HepG2 (cell line): ENCODE results near the gene HNRNPAB. TPM values are rescaled to one million over a fixed set of nuclear protein-coding genes. Genes with fewer than 3 reads are reported as not detected.

Experiments used
- AKAP8 ChIP-seq: sonication (generic); formaldehyde crosslinking; IDR thresholded peaks from 2 replicates; pipeline ENCODE4 v1.5.1; 2020; ENCODE audit warnings: mild to moderate bottlenecking, missing genetic modification reagents
- MEF2D ChIP-seq: sonication (generic); formaldehyde crosslinking; IDR thresholded peaks from 2 replicates; pipeline ENCODE4 v1.5.1; 2020; ENCODE audit warnings: mild to moderate bottlenecking, missing genetic modification reagents
- NFYB ChIP-seq: sonication (generic); formaldehyde crosslinking; IDR thresholded peaks from 2 replicates; pipeline ENCODE4 v1.4.0; 2020; ENCODE audit warnings: missing genetic modification reagents
- STAT6 ChIP-seq: sonication (generic); formaldehyde crosslinking; IDR thresholded peaks from 2 replicates; pipeline ENCODE4 v1.4.0; 2020; ENCODE audit warnings: missing genetic modification reagents, mild to moderate bottlenecking, borderline replicate concordance
- ZBTB38 ChIP-seq: sonication (generic); formaldehyde crosslinking; IDR thresholded peaks from 2 replicates; pipeline ENCODE4 v1.5.1; 2020; ENCODE audit warnings: mild to moderate bottlenecking, missing genetic modification reagents
- ZBTB46 ChIP-seq: sonication (generic); formaldehyde crosslinking; IDR thresholded peaks from 2 replicates; pipeline ENCODE4 v1.4.0; 2020; ENCODE audit warnings: mild to moderate bottlenecking, missing genetic modification reagents, borderline replicate concordance
- ZNF891 ChIP-seq: sonication (generic); formaldehyde crosslinking; IDR thresholded peaks from 2 replicates; pipeline ENCODE4 v1.5.0; 2020; ENCODE audit warnings: mild to moderate bottlenecking, missing genetic modification reagents
- polyA plus RNA-seq, 8 experiments: library from polyadenylated mRNA; depleted of rRNA in 3 of 8; stranded (reverse) in 7 of 8; unstranded in 1 of 8; fragments of >200 nt; fragmentation: Illumina TruSeq in 4 of 8; extraction: Trizol in 4 of 8; gene quantifications; 2 replicates each; pipeline versions ENCODE4 v1.2.1 to v1.2.3, GENCODE V29; 2011 to 2016; ENCODE audit warnings: low read depth in 4 of 8, missing spikeins in 1 of 8, mixed read lengths in 1 of 8; ENCODE audit not compliant: insufficient read depth in 1 of 8
- total RNA-seq, 5 experiments: library from RNA; depleted of rRNA; stranded (reverse); fragments of >200 nt; fragmentation: Illumina TruSeq; extraction: Trizol; gene quantifications; 2 replicates each; pipeline ENCODE4 v1.2.3, GENCODE V29; 2016; ENCODE audit warnings: low read depth in 1 of 5

Gene HNRNPAB
- total and polyA plus RNA-seq, 2 of the 13 experiments (the other 11 are each of a cell fraction or from before 2014, with no cell fraction given) = 62.6 to 111 TPM

- no peak for TF ChIP-seq ZNF891 (CRISPR knock-in tag)
- TF ChIP-seq ZBTB46 (CRISPR knock-in tag) = no peak
- TF ChIP-seq MEF2D = no peak
- no peak for TF ChIP-seq NFYB (CRISPR knock-in tag)
- TF ChIP-seq AKAP8 (CRISPR knock-in tag) = 0 out of 2 replicates have a peak, but pooled peaks have one; percentile 4
- TF ChIP-seq STAT6 = no peak
- TF ChIP-seq ZBTB38 (CRISPR knock-in tag) = no peak
- TF ChIP-seq, all 625 proteins: peak for 6
Observed at GRCh38 chr5:178205749-178206047, 1.4 kb downstream of the HNRNPAB start (continued).
